ENCODE results near the gene GHRL. TPM values are rescaled to one million over a fixed set of nuclear protein-coding genes. Genes with fewer than 3 reads are reported as not detected.

The GHRL gene
- total RNA-seq, 2 donors from 2014 or later: 0.54 to 3.0 TPM

- H3K9me3 ChIP-seq: no peaks in the 10 kb centered on the region
- no peak overlapping the region for H3K27ac ChIP-seq
- H3K27me3 ChIP-seq (replicated peaks; ENCODE audit: insufficient read depth): no peaks in the 10 kb centered on the region
- H3K36me3 ChIP-seq: peaks cover 2% of the 10 kb centered on the region
- no peak for ATAC-seq (ENCODE audit: insufficient number of reproducible peaks, low FRiP score, low read depth)
- no peak overlapping the region for H3K4me3 ChIP-seq
- H3K4me1 ChIP-seq (ENCODE audit: control insufficient read depth in 1 of 2, low read depth in 2 of 2): peaks cover 6 to 11% of the 10 kb centered on the region in 2 donors
- TF ChIP-seq, protein P1, sequence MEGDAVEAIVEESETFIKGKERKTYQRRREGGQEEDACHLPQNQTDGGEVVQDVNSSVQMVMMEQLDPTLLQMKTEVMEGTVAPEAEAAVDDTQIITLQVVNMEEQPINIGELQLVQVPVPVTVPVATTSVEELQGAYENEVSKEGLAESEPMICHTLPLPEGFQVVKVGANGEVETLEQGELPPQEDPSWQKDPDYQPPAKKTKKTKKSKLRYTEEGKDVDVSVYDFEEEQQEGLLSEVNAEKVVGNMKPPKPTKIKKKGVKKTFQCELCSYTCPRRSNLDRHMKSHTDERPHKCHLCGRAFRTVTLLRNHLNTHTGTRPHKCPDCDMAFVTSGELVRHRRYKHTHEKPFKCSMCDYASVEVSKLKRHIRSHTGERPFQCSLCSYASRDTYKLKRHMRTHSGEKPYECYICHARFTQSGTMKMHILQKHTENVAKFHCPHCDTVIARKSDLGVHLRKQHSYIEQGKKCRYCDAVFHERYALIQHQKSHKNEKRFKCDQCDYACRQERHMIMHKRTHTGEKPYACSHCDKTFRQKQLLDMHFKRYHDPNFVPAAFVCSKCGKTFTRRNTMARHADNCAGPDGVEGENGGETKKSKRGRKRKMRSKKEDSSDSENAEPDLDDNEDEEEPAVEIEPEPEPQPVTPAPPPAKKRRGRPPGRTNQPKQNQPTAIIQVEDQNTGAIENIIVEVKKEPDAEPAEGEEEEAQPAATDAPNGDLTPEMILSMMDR (IDR thresholded peaks at IDR 0.05): no peak
- no peak for DNase-seq (ENCODE audit: low spot score)
Observed at GRCh38 chr3:10245081-10245712, 47.5 kb downstream of the GHRL start.

DNA sequence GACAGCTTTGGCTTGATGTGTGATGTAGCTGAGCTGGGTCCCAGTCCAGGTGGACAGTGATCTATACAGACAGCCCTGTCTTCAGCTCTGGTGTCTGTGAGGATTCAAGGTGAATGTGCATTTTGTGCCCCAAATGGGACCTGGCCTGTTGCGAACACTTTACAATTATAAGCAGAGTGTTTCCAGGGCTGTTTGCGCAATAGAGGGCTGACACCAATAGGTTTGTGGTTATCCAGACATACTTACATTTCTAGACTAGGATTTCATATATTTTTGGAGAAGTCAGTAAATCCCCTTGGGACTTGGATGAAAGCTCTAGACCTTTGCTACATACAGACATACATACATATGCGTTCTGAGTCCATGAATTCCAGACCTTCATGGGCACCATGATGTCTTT, 48.7 kb downstream of the GHRL start:
- ATAC-seq (ENCODE audit: insufficient number of reproducible peaks, low FRiP score, low read depth): no peak

GRCh38 chr3:10242182-10243065, 50.3 kb downstream of the GHRL start:
- no peak overlapping the region for H3K27ac ChIP-seq
- no peak for ATAC-seq (ENCODE audit: insufficient number of reproducible peaks, low FRiP score, low read depth)

More for the DNA sequence above, 48.7 kb downstream of the GHRL start:
- Histone ChIP-seq H3K9me3 (no peaks in the 10 kb centered on the region), H3K27me3 (replicated peaks; ENCODE audit: insufficient read depth) (no peaks in the 10 kb centered on the region), H3K27ac (no peak overlapping the region), H3K36me3 (peaks cover 10% of the 10 kb centered on the region), H3K4me1 (ENCODE audit: control insufficient read depth in 1 of 2, low read depth in 2 of 2) (no peaks in the 10 kb centered on the region), H3K4me3 (no peak overlapping the region)
- TF ChIP-seq, protein P1 (IDR thresholded peaks at IDR 0.05): no peak
- no peak for DNase-seq (ENCODE audit: low spot score)

GRCh38 chr3:10240799-10241198, 51.9 kb downstream of the GHRL start:
- Histone ChIP-seq H3K4me1 (ENCODE audit: control insufficient read depth in 1 of 2, low read depth in 2 of 2) (no peaks in the 10 kb centered on the region), H3K36me3 (peaks cover 13% of the 10 kb centered on the region), H3K9me3 (no peaks in the 10 kb centered on the region), H3K27ac (no peak overlapping the region), H3K4me3 (no peak overlapping the region), H3K27me3 (replicated peaks; ENCODE audit: insufficient read depth) (no peaks in the 10 kb centered on the region)
- ATAC-seq (ENCODE audit: insufficient number of reproducible peaks, low FRiP score, low read depth) (no peak), DNase-seq (ENCODE audit: low spot score) (no peak)
- TF ChIP-seq, protein P1 (IDR thresholded peaks at IDR 0.05): no peak

More at GRCh38 chr3:10242182-10243065, 50.3 kb downstream of the GHRL start:
- TF ChIP-seq, protein P1 (IDR thresholded peaks at IDR 0.05): no peak
- Histone ChIP-seq H3K27me3 (replicated peaks; ENCODE audit: insufficient read depth) (no peaks in the 10 kb centered on the region), H3K9me3 (no peaks in the 10 kb centered on the region), H3K4me1 (ENCODE audit: control insufficient read depth in 1 of 2, low read depth in 2 of 2) (no peaks in the 10 kb centered on the region), H3K4me3 (no peak overlapping the region), H3K36me3 (peaks cover 13% of the 10 kb centered on the region)
- no peak for DNase-seq (ENCODE audit: low spot score)
